OCI-LY3 (cell line): Measurements from ENCODE around the gene EIF4E1B.

Experiments
- H2AFZ ChIP-seq: fragments of 200-600, 300-600 bp; shearing (Covaris generic); 2 replicates; pipeline ENCODE4 v1.6.0; 2014; ENCODE audit warnings: antibody characterized with exemption, low read depth, low read length
- H3K27ac ChIP-seq: fragments of 200-600, 300-600 bp; sonication (generic); 2 replicates; pipeline ENCODE4 v1.5.1; 2014; ENCODE audit warnings: mild to moderate bottlenecking, low read length, moderate library complexity, mixed read lengths
- H3K27me3 ChIP-seq: fragments of 200-600, 300-600 bp; sonication (generic); 2 replicates; pipeline ENCODE4 v1.6.1; 2014; ENCODE audit warnings: low read depth, low read length, mixed read lengths
- H3K36me3 ChIP-seq: fragments of 200-600, 300-600 bp; sonication (generic); replicated peaks from 2 replicates; pipeline ENCODE3; 2014; ENCODE audit warnings: low read depth, low read length, mixed read lengths
- H3K4me1 ChIP-seq: fragments of 300-600, 200-600 bp; sonication (generic); 2 replicates; pipeline ENCODE4 v1.6.1; 2014; ENCODE audit warnings: low read length, mixed read lengths
- H3K4me2 ChIP-seq: fragments of 200-600, 300-600 bp; sonication (generic); 2 replicates; pipeline ENCODE4 v1.6.1; 2014; ENCODE audit warnings: low read length, mixed read lengths
- H3K4me3 ChIP-seq: fragments of 300-600, 200-600 bp; sonication (generic); 2 replicates; pipeline ENCODE4 v1.5.1; 2014; ENCODE audit warnings: antibody characterized with exemption, mild to moderate bottlenecking, low read length, moderate library complexity
- H3K79me2 ChIP-seq: fragments of 300-600, 200-600 bp; shearing (Covaris generic); 2 replicates; pipeline ENCODE4 v1.6.1; 2014; ENCODE audit warnings: mild to moderate bottlenecking, low read length, mixed read lengths
- H3K9ac ChIP-seq: fragments of 300-600, 200-600 bp; shearing (Covaris generic); 2 replicates; pipeline ENCODE4 v1.6.0; 2014; ENCODE audit warnings: mild to moderate bottlenecking, low read length, moderate library complexity
- H3K9me3 ChIP-seq: fragments of 200-600, 300-600 bp; shearing (Covaris generic); 2 replicates; pipeline ENCODE4 v1.6.1; 2014; ENCODE audit warnings: low read length, mixed read lengths; ENCODE audit not compliant: insufficient read depth
- H4K20me1 ChIP-seq: fragments of 200-600, 300-600 bp; sonication (generic); 2 replicates; pipeline ENCODE4 v1.6.1; 2016; ENCODE audit warnings: low read length, mixed read lengths; ENCODE audit not compliant: insufficient read depth
- EZH2phosphoT487 ChIP-seq: fragments of 200-600 bp; shearing (Covaris generic); IDR thresholded peaks from 2 replicates; pipeline ENCODE4 v1.6.1; 2018; ENCODE audit warnings: antibody characterized with exemption, mixed run types, low read depth
- TF ChIP-seq, protein P1 (sequence below): fragments of 200-600, 300-600 bp; sonication (generic); IDR thresholded peaks from 2 replicates; pipeline ENCODE4 v1.5.1; 2014; ENCODE audit warnings: antibody characterized with exemption, low read length, low read depth

EIF4E1B gene

DNA sequence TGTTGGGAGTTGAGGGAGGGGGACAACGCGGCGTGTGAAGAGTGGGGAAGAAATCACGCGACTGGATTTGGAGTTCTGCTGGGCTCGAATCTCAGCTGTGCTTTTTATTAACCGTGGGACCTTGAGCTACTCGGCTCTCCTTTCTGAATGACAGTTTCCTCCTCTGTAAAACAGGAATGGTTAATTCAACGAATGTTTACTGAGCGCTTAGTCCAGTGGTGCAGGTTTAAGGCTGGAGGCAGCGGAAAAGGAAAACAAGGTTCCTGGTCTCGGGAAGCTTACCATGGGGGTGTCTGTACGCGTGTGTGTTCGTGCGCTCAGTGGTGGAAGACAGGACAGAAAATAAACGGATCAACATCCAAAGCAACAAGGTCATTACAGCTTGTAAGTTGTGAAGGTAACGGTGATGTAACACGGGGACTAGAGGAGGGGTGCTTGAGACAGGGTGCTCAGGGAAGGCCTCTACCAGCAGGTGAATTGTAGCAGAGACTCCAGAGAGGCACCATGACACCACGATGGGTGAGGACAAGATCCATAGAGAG lies 277 bp downstream of the EIF4E1B start:
- Histone ChIP-seq H4K20me1 (no peaks in the 10 kb centered on the region), H3K4me1 (peaks cover 13% of the 10 kb centered on the region), H2AFZ (0 out of 2 replicates have a peak overlapping the region, but pooled peaks have one; percentile 8), H3K4me3 (peak overlapping the region; percentile 69), H3K9ac (0 out of 2 replicates have a peak overlapping the region, but pooled peaks have one; percentile 16), H3K79me2 (no peaks in the 10 kb centered on the region), H3K27ac (no peak overlapping the region), H3K27me3 (peaks cover 50% of the 10 kb centered on the region), H3K9me3 (no peaks in the 10 kb centered on the region), H3K36me3 (no peaks in the 10 kb centered on the region), H3K4me2 (peak overlapping the region; percentile 66)
- TF ChIP-seq, protein P1, sequence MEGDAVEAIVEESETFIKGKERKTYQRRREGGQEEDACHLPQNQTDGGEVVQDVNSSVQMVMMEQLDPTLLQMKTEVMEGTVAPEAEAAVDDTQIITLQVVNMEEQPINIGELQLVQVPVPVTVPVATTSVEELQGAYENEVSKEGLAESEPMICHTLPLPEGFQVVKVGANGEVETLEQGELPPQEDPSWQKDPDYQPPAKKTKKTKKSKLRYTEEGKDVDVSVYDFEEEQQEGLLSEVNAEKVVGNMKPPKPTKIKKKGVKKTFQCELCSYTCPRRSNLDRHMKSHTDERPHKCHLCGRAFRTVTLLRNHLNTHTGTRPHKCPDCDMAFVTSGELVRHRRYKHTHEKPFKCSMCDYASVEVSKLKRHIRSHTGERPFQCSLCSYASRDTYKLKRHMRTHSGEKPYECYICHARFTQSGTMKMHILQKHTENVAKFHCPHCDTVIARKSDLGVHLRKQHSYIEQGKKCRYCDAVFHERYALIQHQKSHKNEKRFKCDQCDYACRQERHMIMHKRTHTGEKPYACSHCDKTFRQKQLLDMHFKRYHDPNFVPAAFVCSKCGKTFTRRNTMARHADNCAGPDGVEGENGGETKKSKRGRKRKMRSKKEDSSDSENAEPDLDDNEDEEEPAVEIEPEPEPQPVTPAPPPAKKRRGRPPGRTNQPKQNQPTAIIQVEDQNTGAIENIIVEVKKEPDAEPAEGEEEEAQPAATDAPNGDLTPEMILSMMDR, result no peak
- no peak for TF ChIP-seq EZH2phosphoT487

DNA sequence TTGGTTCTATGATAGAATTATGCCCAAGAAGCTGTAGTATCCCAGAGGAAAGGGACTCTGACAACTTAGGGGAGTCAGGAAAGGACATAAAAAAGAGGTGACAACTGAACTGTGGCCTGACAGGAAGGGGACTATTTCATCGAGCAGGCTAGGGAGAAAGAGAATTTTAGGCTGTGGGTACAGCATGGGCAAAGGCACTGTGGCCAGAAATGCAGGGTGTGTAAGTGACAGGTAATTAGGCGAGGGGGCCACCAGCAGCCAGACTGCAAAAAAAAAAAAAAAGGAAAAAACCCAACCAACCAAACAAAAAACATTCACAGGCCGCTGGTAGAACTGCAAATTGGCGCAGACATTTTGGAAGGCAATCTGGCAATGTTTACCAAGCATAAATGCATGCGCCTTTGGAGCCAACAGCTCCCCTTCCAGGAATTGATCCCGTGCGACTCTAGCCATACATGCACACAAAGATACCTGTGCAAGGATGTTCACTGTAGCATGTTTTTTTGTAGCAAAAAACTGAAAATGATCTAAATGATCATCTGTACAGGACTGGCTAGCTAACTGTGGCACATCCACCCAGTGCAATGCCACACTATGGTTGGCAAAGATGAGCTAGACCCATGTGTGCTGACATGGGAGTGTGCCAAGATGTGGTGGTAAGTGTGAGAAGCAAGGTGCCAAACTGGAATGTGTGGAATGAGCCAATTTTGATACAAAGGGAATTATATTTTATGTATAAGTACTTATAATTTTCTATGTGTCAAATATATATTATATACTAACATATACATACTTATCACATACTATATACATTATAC lies 1.1 kb downstream of the EIF4E1B start:
- Histone ChIP-seq H3K9me3 (no peaks in the 10 kb centered on the region), H3K4me2 (no peak overlapping the region), H3K79me2 (no peaks in the 10 kb centered on the region), H3K9ac (no peak overlapping the region), H3K4me3 (no peak overlapping the region), H3K36me3 (no peaks in the 10 kb centered on the region), H2AFZ (no peak overlapping the region), H3K4me1 (peaks cover 13% of the 10 kb centered on the region), H4K20me1 (no peaks in the 10 kb centered on the region), H3K27me3 (peaks cover 41% of the 10 kb centered on the region), H3K27ac (no peak overlapping the region)
- TF ChIP-seq EZH2phosphoT487, result no peak
- TF ChIP-seq, protein P1, result no peak

DNA sequence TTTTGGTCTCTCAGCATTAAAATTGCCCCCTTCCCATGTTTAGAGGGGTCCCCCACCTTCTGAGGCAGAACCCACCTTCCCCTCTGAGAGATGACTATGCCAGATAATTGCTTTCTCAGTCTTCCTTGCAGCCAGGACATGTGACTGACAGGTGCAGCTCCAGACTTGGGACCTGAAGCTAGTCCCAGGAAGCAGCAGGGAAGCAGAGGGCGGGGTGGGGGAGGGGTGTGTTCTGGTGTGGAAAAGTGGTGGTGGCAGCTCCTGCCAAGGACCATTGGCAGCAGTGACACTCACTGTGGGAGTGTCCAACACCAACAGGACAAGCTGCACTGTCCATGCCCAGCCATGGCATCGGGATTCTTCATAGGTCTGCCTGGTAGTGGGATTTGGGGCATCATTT lies 2.3 kb downstream of the EIF4E1B start:
- Histone ChIP-seq H3K27ac (no peak overlapping the region), H3K36me3 (no peaks in the 10 kb centered on the region), H3K4me1 (peaks cover 13% of the 10 kb centered on the region), H3K79me2 (no peaks in the 10 kb centered on the region), H3K4me2 (no peak overlapping the region), H3K27me3 (peaks cover 37% of the 10 kb centered on the region), H4K20me1 (no peaks in the 10 kb centered on the region), H3K4me3 (no peak overlapping the region), H3K9me3 (no peaks in the 10 kb centered on the region), H2AFZ (no peak overlapping the region), H3K9ac (no peak overlapping the region)
- no peak for TF ChIP-seq EZH2phosphoT487
- TF ChIP-seq, protein P1, result no peak

DNA sequence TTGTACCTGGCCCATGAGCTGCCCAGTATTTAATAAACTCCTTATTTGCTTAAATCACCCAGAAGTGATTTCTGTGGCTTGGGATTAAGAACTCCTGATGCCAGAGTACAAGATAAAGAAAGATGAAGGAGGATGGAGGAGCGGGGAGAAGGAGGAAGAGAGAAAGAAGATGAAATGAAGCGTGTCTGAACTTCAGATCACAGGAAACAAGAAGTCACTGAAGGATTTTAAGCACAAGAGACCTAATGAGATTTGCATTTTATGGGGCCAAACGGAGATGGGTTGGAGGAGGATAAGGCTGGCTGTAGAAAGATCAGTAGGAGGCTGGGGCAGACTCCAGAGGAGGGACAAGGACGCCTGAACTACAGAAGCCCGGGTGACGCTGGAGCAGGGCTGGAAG lies 3.1 kb downstream of the EIF4E1B start:
- Histone ChIP-seq H3K4me1 (peaks cover 13% of the 10 kb centered on the region), H3K79me2 (no peaks in the 10 kb centered on the region), H3K27me3 (peaks cover 37% of the 10 kb centered on the region), H3K27ac (no peak overlapping the region), H3K4me2 (peak overlapping the region; percentile 60), H4K20me1 (no peaks in the 10 kb centered on the region), H3K4me3 (peak overlapping the region; percentile 21; the same call in 1 of the 2 replicates), H2AFZ (no peak overlapping the region), H3K36me3 (no peaks in the 10 kb centered on the region), H3K9me3 (no peaks in the 10 kb centered on the region), H3K9ac (no peak overlapping the region)
- TF ChIP-seq EZH2phosphoT487, result no peak
- TF ChIP-seq, protein P1, result no peak
